ENCODE measurements around the gene LRIG1.

The LRIG1 gene

DNA sequence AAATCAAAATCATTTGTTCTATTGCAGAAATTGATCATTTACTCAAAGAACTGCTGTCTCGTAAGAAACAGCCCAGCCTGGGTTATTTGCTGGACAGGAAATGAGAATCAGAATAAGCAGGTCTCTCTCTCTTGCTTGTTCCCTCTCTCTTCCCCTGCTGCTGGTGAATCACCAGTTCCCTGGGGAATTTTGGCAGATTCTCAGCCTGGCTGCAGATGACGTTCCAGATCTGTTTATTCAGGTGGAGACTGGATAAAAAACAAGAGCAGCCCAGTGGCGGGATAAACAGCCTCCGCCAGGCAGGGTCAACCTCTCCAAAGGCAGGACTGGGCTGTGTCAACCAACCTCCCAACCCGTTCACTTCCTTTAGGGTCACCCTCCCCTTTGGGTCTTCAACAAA lies 72.1 kb downstream of the LRIG1 start:
- TF ChIP-seq, protein P1, sequence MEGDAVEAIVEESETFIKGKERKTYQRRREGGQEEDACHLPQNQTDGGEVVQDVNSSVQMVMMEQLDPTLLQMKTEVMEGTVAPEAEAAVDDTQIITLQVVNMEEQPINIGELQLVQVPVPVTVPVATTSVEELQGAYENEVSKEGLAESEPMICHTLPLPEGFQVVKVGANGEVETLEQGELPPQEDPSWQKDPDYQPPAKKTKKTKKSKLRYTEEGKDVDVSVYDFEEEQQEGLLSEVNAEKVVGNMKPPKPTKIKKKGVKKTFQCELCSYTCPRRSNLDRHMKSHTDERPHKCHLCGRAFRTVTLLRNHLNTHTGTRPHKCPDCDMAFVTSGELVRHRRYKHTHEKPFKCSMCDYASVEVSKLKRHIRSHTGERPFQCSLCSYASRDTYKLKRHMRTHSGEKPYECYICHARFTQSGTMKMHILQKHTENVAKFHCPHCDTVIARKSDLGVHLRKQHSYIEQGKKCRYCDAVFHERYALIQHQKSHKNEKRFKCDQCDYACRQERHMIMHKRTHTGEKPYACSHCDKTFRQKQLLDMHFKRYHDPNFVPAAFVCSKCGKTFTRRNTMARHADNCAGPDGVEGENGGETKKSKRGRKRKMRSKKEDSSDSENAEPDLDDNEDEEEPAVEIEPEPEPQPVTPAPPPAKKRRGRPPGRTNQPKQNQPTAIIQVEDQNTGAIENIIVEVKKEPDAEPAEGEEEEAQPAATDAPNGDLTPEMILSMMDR (IDR thresholded peaks at IDR 0.05; ENCODE audit: extremely low read depth, insufficient read depth, missing control alignments): no peak
- in situ Hi-C loops (cut with MboI; ENCODE audit: low pct_unique_long_range_greater_than_20kb, low sequenced_read_pairs, unreplicated experiment): no loop called here
- DNase-seq (ENCODE audit: low spot score): no peak

DNA sequence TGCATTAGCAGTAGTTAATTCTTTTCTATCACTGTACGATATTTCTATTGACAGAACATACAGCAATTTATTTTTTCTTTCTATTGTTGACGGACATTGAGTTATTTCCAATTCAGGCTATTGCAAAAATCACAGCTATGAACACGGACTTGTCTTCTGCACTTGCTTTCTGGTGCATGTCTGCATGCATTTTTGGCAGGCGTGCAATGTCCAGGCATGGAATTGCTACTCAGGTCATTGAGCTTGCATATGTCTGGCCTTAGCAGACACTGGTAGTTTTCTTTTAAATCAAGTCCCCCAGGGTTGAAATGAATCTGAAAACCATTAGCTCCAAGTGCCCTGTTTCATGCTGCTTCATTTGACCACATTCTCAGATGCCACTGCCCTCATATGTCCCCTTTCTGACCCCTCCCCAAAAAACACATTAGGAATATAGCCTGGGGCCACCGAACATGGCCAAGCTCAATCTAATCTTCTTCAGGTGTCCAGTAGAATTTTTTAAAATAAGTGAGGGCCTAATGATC lies 72.8 kb downstream of the LRIG1 start:
- no peak for DNase-seq (ENCODE audit: low spot score)
- TF ChIP-seq, protein P1 (IDR thresholded peaks at IDR 0.05; ENCODE audit: extremely low read depth, insufficient read depth, missing control alignments): no peak
- in situ Hi-C loops (cut with MboI; ENCODE audit: low pct_unique_long_range_greater_than_20kb, low sequenced_read_pairs, unreplicated experiment): no loop called here

DNA sequence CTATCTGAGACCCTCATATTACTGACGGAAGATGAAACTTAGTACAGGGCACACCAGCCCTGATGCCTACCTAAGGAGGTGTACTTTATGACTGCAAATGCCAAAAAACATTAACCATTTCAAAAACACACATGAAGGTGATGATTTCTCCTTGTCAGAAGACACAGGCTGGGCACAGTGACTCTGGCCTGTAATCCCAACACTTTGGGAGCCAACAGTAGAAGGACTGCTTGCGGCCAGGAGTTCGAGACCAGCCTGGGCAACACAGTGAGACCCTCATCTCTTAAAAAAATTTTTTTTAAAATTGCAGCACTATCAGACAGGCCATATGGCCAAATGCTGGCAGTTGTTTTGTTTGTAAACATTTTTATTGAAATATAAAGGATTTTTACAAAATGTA lies 73.5 kb downstream of the LRIG1 start:
- TF ChIP-seq, protein P1 (IDR thresholded peaks at IDR 0.05; ENCODE audit: extremely low read depth, insufficient read depth, missing control alignments): no peak
- DNase-seq (ENCODE audit: low spot score): no peak
- in situ Hi-C loops (cut with MboI; ENCODE audit: low pct_unique_long_range_greater_than_20kb, low sequenced_read_pairs, unreplicated experiment): no loop called here

GRCh38 chr3:66426135-66426534 lies 74.7 kb downstream of the LRIG1 start:
- in situ Hi-C loops (cut with MboI; ENCODE audit: low pct_unique_long_range_greater_than_20kb, low sequenced_read_pairs, unreplicated experiment): no loop called here
- TF ChIP-seq, protein P1 (IDR thresholded peaks at IDR 0.05; ENCODE audit: extremely low read depth, insufficient read depth, missing control alignments): no peak
- no peak for DNase-seq (ENCODE audit: low spot score)

DNA sequence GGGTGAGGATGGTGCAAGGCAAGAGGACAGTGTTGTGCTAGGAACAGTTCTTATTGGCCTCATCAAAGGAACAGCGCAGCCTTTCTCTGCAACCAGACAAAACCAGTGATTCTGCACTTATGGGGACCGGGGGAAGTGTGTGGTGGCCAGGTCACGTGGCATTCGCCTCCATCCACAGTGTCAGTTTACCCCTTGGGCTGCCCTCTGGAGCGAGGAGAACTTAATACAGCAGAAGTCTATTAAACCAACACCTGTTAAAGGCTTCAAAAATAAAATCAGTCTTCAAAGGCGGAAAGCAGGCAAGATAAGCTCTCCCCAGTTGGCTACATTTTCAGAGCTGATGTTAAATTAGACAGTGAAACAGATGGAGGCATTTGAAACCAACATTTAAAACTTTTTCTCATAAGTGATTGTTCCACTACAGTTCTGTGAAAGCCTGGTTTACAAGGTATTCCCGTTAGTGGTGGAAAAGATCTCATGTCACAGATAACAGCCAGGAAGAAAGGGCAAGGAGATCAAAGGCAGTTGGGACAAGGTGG lies 75.2 kb downstream of the LRIG1 start:
- TF ChIP-seq, protein P1 (IDR thresholded peaks at IDR 0.05; ENCODE audit: extremely low read depth, insufficient read depth, missing control alignments): no peak
- no peak for DNase-seq (ENCODE audit: low spot score)
- in situ Hi-C loops (cut with MboI; ENCODE audit: low pct_unique_long_range_greater_than_20kb, low sequenced_read_pairs, unreplicated experiment): no loop called here

DNA sequence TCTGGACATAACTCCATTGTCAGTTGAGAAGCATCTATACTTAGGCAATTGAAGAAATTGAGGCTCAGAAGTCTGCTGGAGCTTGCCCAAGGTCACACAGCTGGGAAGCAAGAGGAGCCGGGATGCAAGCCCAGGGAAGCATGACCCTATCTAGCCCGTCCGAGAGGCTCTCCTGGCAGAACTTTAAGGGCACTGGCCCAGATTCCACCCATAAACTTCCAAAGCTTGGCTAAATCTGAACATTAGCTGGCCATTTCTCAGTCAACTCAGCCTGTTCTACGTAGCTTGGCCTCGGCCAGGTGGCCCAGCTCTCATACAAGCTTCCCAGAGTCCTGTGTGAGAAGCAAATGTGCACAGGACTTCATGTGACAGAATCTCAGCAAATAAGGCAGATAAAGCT lies 75.8 kb downstream of the LRIG1 start:
- in situ Hi-C loops (cut with MboI; ENCODE audit: low pct_unique_long_range_greater_than_20kb, low sequenced_read_pairs, unreplicated experiment): no loop called here
- TF ChIP-seq, protein P1 (IDR thresholded peaks at IDR 0.05; ENCODE audit: extremely low read depth, insufficient read depth, missing control alignments): no peak
- DNase-seq (ENCODE audit: low spot score): no peak
